HEK293 (cell line): ENCODE results near the gene KIF26B.
A peak's percentile ranks its signal among the peaks of the same experiment; 100 is the strongest.

ENCODE experiments used
- CTCF ChIA-PET: fragments of 350-600 bp; formaldehyde crosslinking; extraction: SDS; loops from one replicate; lab custom pipeline; 2021; ENCODE audit warnings: antibody characterized with exemption; lab: Yijun Ruan, JAX
- POLR2A ChIA-PET: fragments of 300-600 bp; formaldehyde crosslinking; extraction: SDS; loops from one replicate; lab custom pipeline; 2020; ENCODE audit warnings: antibody characterized with exemption, inconsistent platforms; lab: Yijun Ruan, JAX
- H3K27ac ChIP-seq: fragments of 200-500 bp; sonication (Bioruptor generic); 2 replicates; pipeline ENCODE4 v1.5.1; 2014; ENCODE audit warnings: low read depth, low read length, control low read depth, inconsistent platforms; ENCODE audit errors: extremely low read depth
- H3K36me3 ChIP-seq, 2 experiments: fragments of 200-500 bp in 1 of 2; sonication (Bioruptor generic) in 1 of 2; 1 replicate in 1 of 2; 2 replicates in 1 of 2; pipeline ENCODE4 v1.5.1; 2014 to 2017; ENCODE audit warnings: inconsistent platforms in 2 of 2, low read length in 2 of 2; ENCODE audit not compliant: control insufficient read depth in 2 of 2, insufficient read depth in 1 of 2
- H3K4me1 ChIP-seq: fragments of 200-500 bp; sonication (Bioruptor generic); 2 replicates; pipeline ENCODE4 v1.5.1; 2014; ENCODE audit warnings: mild to moderate bottlenecking, low read length, inconsistent platforms; ENCODE audit not compliant: control insufficient read depth, insufficient read depth
- H3K4me3 ChIP-seq: 2 replicates; pipeline ENCODE4 v1.5.1; 2011; ENCODE audit warnings: low read depth, mild to moderate bottlenecking, control low read depth, low read length, moderate library complexity
- H3K9me3 ChIP-seq: fragments of 200-500 bp; sonication (Bioruptor generic); 2 replicates; pipeline ENCODE4 v1.5.1; 2014; ENCODE audit warnings: low read depth, low read length, inconsistent platforms; ENCODE audit not compliant: control insufficient read depth, insufficient read depth
- GLIS2 ChIP-seq: fragments of 450-650 bp; formaldehyde crosslinking; IDR thresholded peaks from 2 replicates; pipeline ENCODE4 v1.5.1; 2016; ENCODE audit warnings: missing biosample characterization, missing genetic modification characterization
- KLF9 ChIP-seq: fragments of 450-650 bp; formaldehyde crosslinking; IDR thresholded peaks from 2 replicates; pipeline ENCODE4 v1.5.1; 2016; ENCODE audit warnings: missing biosample characterization, missing genetic modification characterization, low read depth
- REPIN1 ChIP-seq: fragments of 450-650 bp; formaldehyde crosslinking; IDR thresholded peaks from 2 replicates; pipeline ENCODE4 v1.5.1; 2017; ENCODE audit warnings: missing biosample characterization, missing genetic modification characterization, low read depth
- SP7 ChIP-seq: fragments of 450-650 bp; formaldehyde crosslinking; IDR thresholded peaks from 2 replicates; pipeline ENCODE4 v1.5.1; 2016; ENCODE audit warnings: missing biosample characterization, missing genetic modification characterization
- ZBTB17 ChIP-seq: fragments of 450-650 bp; formaldehyde crosslinking; IDR thresholded peaks from 2 replicates; pipeline ENCODE4 v1.5.1; 2016; ENCODE audit warnings: missing biosample characterization, missing genetic modification characterization
- ZBTB20 ChIP-seq: fragments of 450-650 bp; formaldehyde crosslinking; IDR thresholded peaks from 2 replicates; pipeline ENCODE4 v1.5.1; 2016; ENCODE audit warnings: missing biosample characterization, missing genetic modification characterization
- ZBTB8A ChIP-seq: fragments of 450-650 bp; formaldehyde crosslinking; IDR thresholded peaks from 2 replicates; pipeline ENCODE4 v1.5.1; 2016; ENCODE audit warnings: missing biosample characterization, missing genetic modification characterization
- ZNF169 ChIP-seq: fragments of 450-650 bp; formaldehyde crosslinking; IDR thresholded peaks from 2 replicates; pipeline ENCODE4 v1.5.1; 2016; ENCODE audit warnings: missing biosample characterization, missing genetic modification characterization
- ZNF23 ChIP-seq: fragments of 450-650 bp; formaldehyde crosslinking; IDR thresholded peaks from 2 replicates; pipeline ENCODE4 v1.5.1; 2016; ENCODE audit warnings: missing biosample characterization, missing genetic modification characterization, borderline replicate concordance
- ZNF239 ChIP-seq: fragments of 450-650 bp; formaldehyde crosslinking; IDR thresholded peaks from 2 replicates; pipeline ENCODE4 v1.5.1; 2016; ENCODE audit warnings: missing biosample characterization, missing genetic modification characterization
- ZNF302 ChIP-seq: fragments of 450-650 bp; formaldehyde crosslinking; IDR thresholded peaks from 2 replicates; pipeline ENCODE4 v1.5.1; 2016; ENCODE audit warnings: missing biosample characterization, missing genetic modification characterization, low read depth
- ZNF324 ChIP-seq: fragments of 450-650 bp; formaldehyde crosslinking; IDR thresholded peaks from 2 replicates; pipeline ENCODE4 v1.5.1; 2016; ENCODE audit warnings: missing biosample characterization, missing genetic modification characterization
- ZNF354C ChIP-seq: fragments of 450-650 bp; formaldehyde crosslinking; IDR thresholded peaks from 2 replicates; pipeline ENCODE4 v1.5.1; 2016; ENCODE audit warnings: missing biosample characterization, missing genetic modification characterization, low read depth, borderline replicate concordance
- ZNF48 ChIP-seq: fragments of 450-650 bp; formaldehyde crosslinking; IDR thresholded peaks from 2 replicates; pipeline ENCODE4 v1.5.1; 2016; ENCODE audit warnings: missing biosample characterization, missing genetic modification characterization
- ZNF600 ChIP-seq: fragments of 450-650 bp; formaldehyde crosslinking; IDR thresholded peaks from 2 replicates; pipeline ENCODE4 v1.5.1; 2016; ENCODE audit warnings: missing biosample characterization, missing genetic modification characterization
- ZNF621 ChIP-seq: fragments of 450-650 bp; formaldehyde crosslinking; IDR thresholded peaks from 2 replicates; pipeline ENCODE4 v1.5.1; 2017; ENCODE audit warnings: missing biosample characterization, missing genetic modification characterization
- ZNF670 ChIP-seq: fragments of 450-650 bp; formaldehyde crosslinking; IDR thresholded peaks from 2 replicates; pipeline ENCODE4 v1.5.1; 2016; ENCODE audit warnings: missing biosample characterization, missing genetic modification characterization, low read depth
- ZNF707 ChIP-seq: fragments of 450-650 bp; formaldehyde crosslinking; IDR thresholded peaks from 2 replicates; pipeline ENCODE4 v1.5.1; 2016; ENCODE audit warnings: missing biosample characterization, missing genetic modification characterization
- TF ChIP-seq, protein P1 (sequence below): fragments of 450-650 bp; formaldehyde crosslinking; IDR thresholded peaks from 2 replicates; pipeline ENCODE4 v1.5.1; 2016; ENCODE audit warnings: missing biosample characterization, missing genetic modification characterization
- TF ChIP-seq, protein P2 (sequence below): fragments of 450-650 bp; formaldehyde crosslinking; IDR thresholded peaks from 2 replicates; pipeline ENCODE4 v1.5.1; 2016; ENCODE audit warnings: missing biosample characterization, missing genetic modification characterization, low read depth
- TF ChIP-seq, protein P3 (sequence below): fragments of 450-650 bp; formaldehyde crosslinking; IDR thresholded peaks from 2 replicates; pipeline ENCODE4 v1.5.1; 2016; ENCODE audit warnings: missing biosample characterization, missing genetic modification characterization
- TF ChIP-seq, protein P4 (sequence below): fragments of 450-650 bp; formaldehyde crosslinking; IDR thresholded peaks from 2 replicates; pipeline ENCODE4 v1.5.1; 2016; ENCODE audit warnings: missing biosample characterization, missing genetic modification characterization
- TF ChIP-seq, protein P5 (sequence below): fragments of 450-650 bp; formaldehyde crosslinking; conservative IDR thresholded peaks from 2 replicates; pipeline ENCODE4 v1.5.1; 2016; ENCODE audit warnings: low read depth, missing biosample characterization, missing genetic modification characterization
- TF ChIP-seq, protein P6 (sequence below): sonication (generic); formaldehyde crosslinking; IDR thresholded peaks from 2 replicates; pipeline ENCODE4 v1.8.1; 2022; ENCODE audit warnings: mild to moderate bottlenecking, moderate library complexity, missing genetic modification reagents

Gene KIF26B

DNA sequence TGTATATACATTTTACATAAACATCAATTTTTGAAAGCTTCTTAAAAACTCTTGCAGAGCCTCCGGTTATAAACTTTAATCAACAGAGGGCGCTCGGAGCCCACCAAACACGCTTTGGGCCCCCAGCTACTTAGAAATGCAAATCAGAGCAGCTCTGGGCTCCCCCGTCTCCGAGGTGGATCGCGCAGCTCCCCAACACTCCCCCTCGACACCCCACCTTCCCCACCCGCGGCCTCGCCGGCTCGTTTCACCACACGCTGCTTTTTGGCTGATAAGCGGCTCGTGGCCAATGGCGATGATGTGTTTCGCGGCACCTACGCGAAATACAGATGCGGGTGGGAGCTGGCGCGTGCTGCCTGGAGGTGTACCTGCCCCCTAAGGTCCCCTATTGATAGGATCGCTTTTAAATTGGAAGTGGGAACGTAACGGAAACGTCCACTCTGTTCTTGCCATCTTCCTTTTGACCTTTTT lies 1.7 kb upstream of the KIF26B start (continued):
- TF ChIP-seq, protein P1, sequence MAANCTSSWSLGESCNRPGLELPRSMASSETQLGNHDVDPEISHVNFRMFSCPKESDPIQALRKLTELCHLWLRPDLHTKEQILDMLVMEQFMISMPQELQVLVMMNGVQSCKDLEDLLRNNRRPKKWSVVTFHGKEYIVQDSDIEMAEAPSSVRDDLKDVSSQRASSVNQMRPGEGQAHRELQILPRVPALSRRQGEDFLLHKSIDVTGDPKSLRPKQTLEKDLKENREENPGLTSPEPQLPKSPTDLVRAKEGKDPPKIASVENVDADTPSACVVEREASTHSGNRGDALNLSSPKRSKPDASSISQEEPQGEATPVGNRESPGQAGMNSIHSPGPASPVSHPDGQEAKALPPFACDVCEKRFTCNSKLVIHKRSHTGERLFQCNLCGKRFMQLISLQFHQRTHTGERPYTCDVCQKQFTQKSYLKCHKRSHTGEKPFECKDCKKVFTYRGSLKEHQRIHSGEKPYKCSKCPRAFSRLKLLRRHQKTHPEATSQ (tag by site-specific recombination) = no peak
- TF ChIP-seq ZNF169 (no peak), ZNF354C (tag by site-specific recombination) (no peak), ZNF239 (tag by site-specific recombination) (no peak), ZBTB17 (tag by site-specific recombination) (peak; percentile 36; the same call in 1 of the 2 replicates), ZNF600 (tag by site-specific recombination) (no peak), SP7 (tag by site-specific recombination) (no peak)
- TF ChIP-seq, protein P2, sequence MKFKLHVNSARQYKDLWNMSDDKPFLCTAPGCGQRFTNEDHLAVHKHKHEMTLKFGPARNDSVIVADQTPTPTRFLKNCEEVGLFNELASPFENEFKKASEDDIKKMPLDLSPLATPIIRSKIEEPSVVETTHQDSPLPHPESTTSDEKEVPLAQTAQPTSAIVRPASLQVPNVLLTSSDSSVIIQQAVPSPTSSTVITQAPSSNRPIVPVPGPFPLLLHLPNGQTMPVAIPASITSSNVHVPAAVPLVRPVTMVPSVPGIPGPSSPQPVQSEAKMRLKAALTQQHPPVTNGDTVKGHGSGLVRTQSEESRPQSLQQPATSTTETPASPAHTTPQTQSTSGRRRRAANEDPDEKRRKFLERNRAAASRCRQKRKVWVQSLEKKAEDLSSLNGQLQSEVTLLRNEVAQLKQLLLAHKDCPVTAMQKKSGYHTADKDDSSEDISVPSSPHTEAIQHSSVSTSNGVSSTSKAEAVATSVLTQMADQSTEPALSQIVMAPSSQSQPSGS (tag by site-specific recombination) = no peak

DNA sequence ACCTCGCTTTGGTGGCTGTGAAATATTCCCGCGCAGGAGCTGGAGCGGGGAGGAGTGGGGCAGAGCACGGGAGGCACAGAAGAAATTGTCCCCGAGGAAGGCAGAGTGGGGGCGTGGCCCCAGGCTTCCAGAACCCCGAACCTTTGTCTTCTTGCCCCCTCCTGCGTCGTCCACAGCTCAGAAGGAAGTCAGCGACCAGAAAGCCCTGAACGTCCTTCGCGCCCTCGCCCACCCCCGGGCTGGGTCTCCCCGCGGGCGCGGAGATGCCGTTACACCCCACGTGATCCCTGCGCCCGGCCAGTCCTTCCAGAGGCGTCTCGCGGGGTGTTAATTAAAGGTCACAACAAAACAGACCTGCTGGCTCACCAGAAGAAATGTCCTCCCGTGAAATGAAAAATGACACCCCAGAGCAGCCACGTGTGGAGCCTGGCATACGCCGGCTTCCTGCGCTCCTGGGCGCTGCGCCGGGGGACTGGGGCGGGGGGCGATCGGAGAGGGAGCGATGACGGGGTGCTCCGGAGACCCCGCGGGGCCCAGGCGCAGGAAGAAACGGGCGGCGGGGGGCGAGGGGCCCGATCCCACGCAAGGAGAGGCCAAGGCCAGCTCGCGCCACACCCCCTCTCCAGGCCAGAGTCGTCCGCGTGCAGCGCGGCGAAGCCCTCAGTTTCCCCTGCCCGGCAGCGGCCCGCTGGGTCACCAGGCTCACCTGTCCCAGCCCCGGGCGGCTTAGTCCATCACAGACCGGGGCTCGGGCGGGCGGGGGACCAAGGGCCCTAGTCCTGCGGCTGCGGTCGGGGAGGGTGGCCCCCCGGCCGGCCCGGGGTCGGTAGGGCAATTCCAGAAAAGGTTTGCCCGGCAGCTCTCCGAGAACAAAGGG lies 995 bp upstream of the KIF26B start:
- H3K9me3 ChIP-seq = no peaks in the 10 kb centered on the region
- ChIA-PET CTCF (interaction anchor here (0.6 to 1.5 kb wide), 11 partner anchors 110 to 1494 kb away, joined by 3 to 6 read pairs (median 4); no protein-coding TSS in a partner anchor), POLR2A (no interaction called here)
- H3K4me1 ChIP-seq = no peaks in the 10 kb centered on the region; the same call in 1 of the 2 replicates
- H3K27ac ChIP-seq = peak overlapping the region; percentile 16; the same call in 1 of the 2 replicates
- H3K36me3 ChIP-seq = no peaks in the 10 kb centered on the region
- H3K4me3 ChIP-seq = peak overlapping the region; percentile 46
- TF ChIP-seq REPIN1 (tag by site-specific recombination) = no peak
- TF ChIP-seq ZNF621 = no peak
- TF ChIP-seq ZBTB8A = peak; percentile 82
- TF ChIP-seq KLF9 (tag by site-specific recombination) = peak; percentile 35; the same call in 1 of the 2 replicates
- no peak for TF ChIP-seq ZNF48 (tag by site-specific recombination)
- TF ChIP-seq ZNF302 (tag by site-specific recombination) = no peak
- TF ChIP-seq GLIS2 (tag by site-specific recombination) = peak; percentile 52
- TF ChIP-seq ZNF600 (tag by site-specific recombination) = peak; percentile 42; the same call in 1 of the 2 replicates
- TF ChIP-seq, protein P3, sequence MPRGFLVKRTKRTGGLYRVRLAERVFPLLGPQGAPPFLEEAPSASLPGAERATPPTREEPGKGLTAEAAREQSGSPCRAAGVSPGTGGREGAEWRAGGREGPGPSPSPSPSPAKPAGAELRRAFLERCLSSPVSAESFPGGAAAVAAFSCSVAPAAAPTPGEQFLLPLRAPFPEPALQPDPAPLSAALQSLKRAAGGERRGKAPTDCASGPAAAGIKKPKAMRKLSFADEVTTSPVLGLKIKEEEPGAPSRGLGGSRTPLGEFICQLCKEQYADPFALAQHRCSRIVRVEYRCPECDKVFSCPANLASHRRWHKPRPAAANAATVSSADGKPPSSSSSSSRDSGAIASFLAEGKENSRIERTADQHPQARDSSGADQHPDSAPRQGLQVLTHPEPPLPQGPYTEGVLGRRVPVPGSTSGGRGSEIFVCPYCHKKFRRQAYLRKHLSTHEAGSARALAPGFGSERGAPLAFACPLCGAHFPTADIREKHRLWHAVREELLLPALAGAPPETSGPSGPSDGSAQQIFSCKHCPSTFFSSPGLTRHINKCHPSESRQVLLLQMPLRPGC = 0 out of 2 replicates have a peak, but pooled peaks have one; percentile 59
- TF ChIP-seq, protein P4, sequence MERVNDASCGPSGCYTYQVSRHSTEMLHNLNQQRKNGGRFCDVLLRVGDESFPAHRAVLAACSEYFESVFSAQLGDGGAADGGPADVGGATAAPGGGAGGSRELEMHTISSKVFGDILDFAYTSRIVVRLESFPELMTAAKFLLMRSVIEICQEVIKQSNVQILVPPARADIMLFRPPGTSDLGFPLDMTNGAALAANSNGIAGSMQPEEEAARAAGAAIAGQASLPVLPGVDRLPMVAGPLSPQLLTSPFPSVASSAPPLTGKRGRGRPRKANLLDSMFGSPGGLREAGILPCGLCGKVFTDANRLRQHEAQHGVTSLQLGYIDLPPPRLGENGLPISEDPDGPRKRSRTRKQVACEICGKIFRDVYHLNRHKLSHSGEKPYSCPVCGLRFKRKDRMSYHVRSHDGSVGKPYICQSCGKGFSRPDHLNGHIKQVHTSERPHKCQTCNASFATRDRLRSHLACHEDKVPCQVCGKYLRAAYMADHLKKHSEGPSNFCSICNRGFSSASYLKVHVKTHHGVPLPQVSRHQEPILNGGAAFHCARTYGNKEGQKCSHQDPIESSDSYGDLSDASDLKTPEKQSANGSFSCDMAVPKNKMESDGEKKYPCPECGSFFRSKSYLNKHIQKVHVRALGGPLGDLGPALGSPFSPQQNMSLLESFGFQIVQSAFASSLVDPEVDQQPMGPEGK = 0 out of 2 replicates have a peak, but pooled peaks have one; percentile 9
- TF ChIP-seq, protein P5, sequence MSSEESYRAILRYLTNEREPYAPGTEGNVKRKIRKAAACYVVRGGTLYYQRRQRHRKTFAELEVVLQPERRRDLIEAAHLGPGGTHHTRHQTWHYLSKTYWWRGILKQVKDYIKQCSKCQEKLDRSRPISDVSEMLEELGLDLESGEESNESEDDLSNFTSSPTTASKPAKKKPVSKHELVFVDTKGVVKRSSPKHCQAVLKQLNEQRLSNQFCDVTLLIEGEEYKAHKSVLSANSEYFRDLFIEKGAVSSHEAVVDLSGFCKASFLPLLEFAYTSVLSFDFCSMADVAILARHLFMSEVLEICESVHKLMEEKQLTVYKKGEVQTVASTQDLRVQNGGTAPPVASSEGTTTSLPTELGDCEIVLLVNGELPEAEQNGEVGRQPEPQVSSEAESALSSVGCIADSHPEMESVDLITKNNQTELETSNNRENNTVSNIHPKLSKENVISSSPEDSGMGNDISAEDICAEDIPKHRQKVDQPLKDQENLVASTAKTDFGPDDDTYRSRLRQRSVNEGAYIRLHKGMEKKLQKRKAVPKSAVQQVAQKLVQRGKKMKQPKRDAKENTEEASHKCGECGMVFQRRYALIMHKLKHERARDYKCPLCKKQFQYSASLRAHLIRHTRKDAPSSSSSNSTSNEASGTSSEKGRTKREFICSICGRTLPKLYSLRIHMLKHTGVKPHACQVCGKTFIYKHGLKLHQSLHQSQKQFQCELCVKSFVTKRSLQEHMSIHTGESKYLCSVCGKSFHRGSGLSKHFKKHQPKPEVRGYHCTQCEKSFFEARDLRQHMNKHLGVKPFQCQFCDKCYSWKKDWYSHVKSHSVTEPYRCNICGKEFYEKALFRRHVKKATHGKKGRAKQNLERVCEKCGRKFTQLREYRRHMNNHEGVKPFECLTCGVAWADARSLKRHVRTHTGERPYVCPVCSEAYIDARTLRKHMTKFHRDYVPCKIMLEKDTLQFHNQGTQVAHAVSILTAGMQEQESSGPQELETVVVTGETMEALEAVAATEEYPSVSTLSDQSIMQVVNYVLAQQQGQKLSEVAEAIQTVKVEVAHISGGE = peak; percentile 13; the same call in 1 of the 2 replicates
- no peak for TF ChIP-seq ZNF23 (tag by site-specific recombination)
- TF ChIP-seq ZNF324 (tag by site-specific recombination) = no peak
- TF ChIP-seq ZBTB20 (tag by site-specific recombination) = peak; percentile 43; the same call in 1 of the 2 replicates
- TF ChIP-seq, protein P6, sequence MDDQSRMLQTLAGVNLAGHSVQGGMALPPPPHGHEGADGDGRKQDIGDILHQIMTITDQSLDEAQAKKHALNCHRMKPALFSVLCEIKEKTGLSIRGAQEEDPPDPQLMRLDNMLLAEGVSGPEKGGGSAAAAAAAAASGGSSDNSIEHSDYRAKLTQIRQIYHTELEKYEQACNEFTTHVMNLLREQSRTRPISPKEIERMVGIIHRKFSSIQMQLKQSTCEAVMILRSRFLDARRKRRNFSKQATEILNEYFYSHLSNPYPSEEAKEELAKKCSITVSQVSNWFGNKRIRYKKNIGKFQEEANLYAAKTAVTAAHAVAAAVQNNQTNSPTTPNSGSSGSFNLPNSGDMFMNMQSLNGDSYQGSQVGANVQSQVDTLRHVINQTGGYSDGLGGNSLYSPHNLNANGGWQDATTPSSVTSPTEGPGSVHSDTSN (CRISPR knock-in tag) = no peak
- no peak for TF ChIP-seq ZNF670 (tag by site-specific recombination)
- TF ChIP-seq ZNF707 (tag by site-specific recombination) = no peak
